Activated T-helper 1 cell treated with anti-CD3 and anti-CD28 coated beads, Interleukin-2, amount 50 U/mL, for 16 hours (primary cell): ENCODE results near the gene ANKK1.

ENCODE experiments used
- DNase-seq, 2 donors: peaks; one replicate each; pipeline ENCODE4 v3.0.0-alpha.2; 2020; ENCODE audit warnings: low read depth in 1 of 2, low spot score in 1 of 2

ANKK1 gene

GRCh38 chr11:113376156-113376555 is 11.4 kb upstream of the ANKK1 start:
- DNase-seq = no peak

- DNase-seq = no peak
Measured at GRCh38 chr11:113377681-113378412, 9.7 kb upstream of the ANKK1 start.

GRCh38 chr11:113378692-113379091 is 8.9 kb upstream of the ANKK1 start:
- no peak for DNase-seq

- DNase-seq = no peak
Measured at GRCh38 chr11:113382121-113382520, 5.5 kb upstream of the ANKK1 start.

- no peak for DNase-seq
Measured at GRCh38 chr11:113384551-113384950, 3.0 kb upstream of the ANKK1 start.

- DNase-seq = no peak
Measured at GRCh38 chr11:113385749-113386148, 1.8 kb upstream of the ANKK1 start.

GRCh38 chr11:113386866-113387265 is 713 bp upstream of the ANKK1 start:
- no peak for DNase-seq

- no peak for DNase-seq
Measured at GRCh38 chr11:113389272-113389671, 1.7 kb downstream of the ANKK1 start.

GRCh38 chr11:113392236-113392921 is 4.8 kb downstream of the ANKK1 start:
- no peak for DNase-seq

GRCh38 chr11:113393501-113393985 is 6.0 kb downstream of the ANKK1 start:
- DNase-seq = no peak

GRCh38 chr11:113394919-113395318 is 7.3 kb downstream of the ANKK1 start:
- DNase-seq = no peak

- DNase-seq = no peak
Measured at GRCh38 chr11:113395782-113396336, 8.3 kb downstream of the ANKK1 start.

GRCh38 chr11:113396690-113397089 is 9.1 kb downstream of the ANKK1 start:
- no peak for DNase-seq

GRCh38 chr11:113397212-113397611 is 9.6 kb downstream of the ANKK1 start:
- no peak for DNase-seq

- no peak for DNase-seq
Measured at GRCh38 chr11:113397821-113398220, 10.2 kb downstream of the ANKK1 start.

- DNase-seq = no peak
Measured at GRCh38 chr11:113398669-113399430, 11.3 kb downstream of the ANKK1 start.

- DNase-seq = no peak
Measured at GRCh38 chr11:113400631-113401230, 13.2 kb downstream of the ANKK1 start.

GRCh38 chr11:113401718-113402117 is 14.1 kb downstream of the ANKK1 start:
- DNase-seq = no peak

GRCh38 chr11:113404859-113405430 is 17.4 kb downstream of the ANKK1 start:
- DNase-seq = no peak

- DNase-seq = no peak
Measured at GRCh38 chr11:113405724-113406478, 18.3 kb downstream of the ANKK1 start.
